DND-41 (cell line): ENCODE results near the gene FGFBP1.
"Not testable (repeated sequence)": the region's sequence is repeated elsewhere in the genome, so short reads cannot be mapped to it uniquely, and the experiment has no call there.

Experiments
- ATAC-seq: fragments of 200-7000 bp; cut with Tn5 transposase; 3 replicates; pipeline ENCODE4 v1.9.1; 2021; ENCODE audit warnings: low read depth; ENCODE audit not compliant: insufficient read depth
- DNase-seq: peaks from one replicate; pipeline ENCODE4 v3.0.0-alpha.2; 2020
- H2AFZ ChIP-seq: 2 replicates; pipeline ENCODE4 v1.6.0; 2012; ENCODE audit warnings: low read depth, low read length
- H3K27ac ChIP-seq: 2 replicates; pipeline ENCODE4 v1.5.1; 2012; ENCODE audit warnings: low read length, inconsistent platforms
- H3K27me3 ChIP-seq: fragments of 200-600 bp; sonication (generic); 2 replicates; pipeline ENCODE4 v1.6.0; 2012; ENCODE audit warnings: low read length, mild to moderate bottlenecking, inconsistent platforms; ENCODE audit not compliant: insufficient read depth, poor library complexity
- H3K36me3 ChIP-seq: 2 replicates; pipeline ENCODE4 v1.5.1; 2012; ENCODE audit warnings: low read length, inconsistent platforms; ENCODE audit not compliant: insufficient read depth
- H3K4me1 ChIP-seq: 2 replicates; pipeline ENCODE4 v1.5.1; 2012; ENCODE audit warnings: mild to moderate bottlenecking, low read length; ENCODE audit not compliant: insufficient read depth
- H3K4me2 ChIP-seq: 2 replicates; pipeline ENCODE4 v1.6.0; 2012; ENCODE audit warnings: mild to moderate bottlenecking, moderate library complexity, low read length, inconsistent platforms; ENCODE audit not compliant: insufficient read depth
- H3K4me3 ChIP-seq, 2 experiments: fragments of 200-600 bp in 1 of 2; shearing (Covaris generic) in 1 of 2; 2 replicates each; pipeline ENCODE4 v1.5.1; 2012 to 2016; ENCODE audit warnings: inconsistent platforms in 2 of 2, low read length in 2 of 2, mild to moderate bottlenecking in 2 of 2, low read depth in 1 of 2, moderate library complexity in 1 of 2
- H3K79me2 ChIP-seq: 2 replicates; pipeline ENCODE4 v1.6.0; 2012; ENCODE audit warnings: low read length, inconsistent platforms; ENCODE audit not compliant: insufficient read depth
- H3K9ac ChIP-seq: 2 replicates; pipeline ENCODE4 v1.6.0; 2012; ENCODE audit warnings: low read depth, mild to moderate bottlenecking, inconsistent platforms, low read length, moderate library complexity
- H3K9me3 ChIP-seq: 2 replicates; pipeline ENCODE4 v1.5.1; 2012; ENCODE audit warnings: low read length, moderate library complexity, mild to moderate bottlenecking, inconsistent platforms; ENCODE audit not compliant: insufficient read depth, severe bottlenecking
- H4K20me1 ChIP-seq: 2 replicates; pipeline ENCODE4 v1.6.0; 2012; ENCODE audit warnings: low read length; ENCODE audit not compliant: insufficient read depth
- EZH2 ChIP-seq: IDR thresholded peaks from 3 replicates; pipeline ENCODE4 v1.6.1; 2012; ENCODE audit warnings: borderline replicate concordance, low read depth, mild to moderate bottlenecking, moderate library complexity, low read length, inconsistent platforms; ENCODE audit not compliant: severe bottlenecking
- TF ChIP-seq, protein P1 (sequence below): IDR thresholded peaks from 2 replicates; pipeline ENCODE4 v1.5.1; 2012; ENCODE audit warnings: borderline replicate concordance, low read length, moderate library complexity, mild to moderate bottlenecking; ENCODE audit not compliant: poor library complexity, severe bottlenecking; ENCODE audit errors: extremely low read depth

FGFBP1 gene

DNA sequence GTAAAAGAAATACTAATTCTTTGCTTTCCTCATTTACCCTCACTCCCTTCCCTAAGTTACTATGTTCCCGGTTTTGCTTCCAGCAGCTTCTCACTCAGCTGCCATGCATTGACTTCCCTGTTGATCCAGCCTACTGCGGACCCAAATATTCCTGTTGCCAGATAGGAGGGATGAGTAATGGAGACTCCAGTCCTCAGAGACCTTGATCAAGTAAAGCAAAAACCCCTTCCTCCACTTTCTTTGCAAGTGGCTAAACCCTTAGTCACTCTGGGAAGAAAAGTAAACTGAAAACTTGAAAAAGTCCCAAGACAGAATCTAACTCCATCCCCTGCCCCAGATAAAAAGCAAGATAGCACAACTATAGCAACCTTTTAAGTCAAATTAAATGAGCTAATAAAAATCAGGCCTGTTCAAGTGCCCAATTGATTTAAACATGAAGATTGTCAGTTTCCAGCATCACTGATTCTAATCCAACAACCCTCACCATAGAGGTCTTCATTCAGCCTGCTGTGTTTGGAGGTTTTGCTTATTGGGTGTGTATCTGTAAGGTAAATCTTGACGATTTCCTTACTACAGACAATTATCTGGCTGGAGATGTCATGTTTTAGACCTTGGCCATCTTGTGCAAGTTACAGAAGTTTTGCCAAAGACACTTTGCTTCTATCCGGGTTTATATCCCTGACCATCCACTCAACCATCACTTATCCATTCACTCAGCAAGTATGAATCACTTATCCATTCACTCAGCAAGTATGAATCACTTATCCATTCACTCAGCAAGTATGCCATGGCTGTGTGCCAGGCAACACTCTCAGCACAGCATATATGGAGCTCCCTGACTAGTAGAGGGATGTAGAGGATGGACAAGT lies 17.6 kb downstream of the FGFBP1 start:
- no peaks in the 10 kb centered on the region for H3K4me1 ChIP-seq
- peaks cover 10% of the 10 kb centered on the region for H3K27me3 ChIP-seq
- H2AFZ ChIP-seq = no peak overlapping the region
- no peaks in the 10 kb centered on the region for H3K9me3 ChIP-seq
- H3K79me2 ChIP-seq = no peaks in the 10 kb centered on the region
- no peak overlapping the region for H3K27ac ChIP-seq
- H4K20me1 ChIP-seq = no peaks in the 10 kb centered on the region
- H3K9ac ChIP-seq = no peak overlapping the region
- H3K36me3 ChIP-seq = no peaks in the 10 kb centered on the region
- no peak overlapping the region for H3K4me3 ChIP-seq
- H3K4me2 ChIP-seq = no peak overlapping the region
- no peak for ATAC-seq
- no peak for DNase-seq
- TF ChIP-seq EZH2 = no peak
- TF ChIP-seq, protein P1, sequence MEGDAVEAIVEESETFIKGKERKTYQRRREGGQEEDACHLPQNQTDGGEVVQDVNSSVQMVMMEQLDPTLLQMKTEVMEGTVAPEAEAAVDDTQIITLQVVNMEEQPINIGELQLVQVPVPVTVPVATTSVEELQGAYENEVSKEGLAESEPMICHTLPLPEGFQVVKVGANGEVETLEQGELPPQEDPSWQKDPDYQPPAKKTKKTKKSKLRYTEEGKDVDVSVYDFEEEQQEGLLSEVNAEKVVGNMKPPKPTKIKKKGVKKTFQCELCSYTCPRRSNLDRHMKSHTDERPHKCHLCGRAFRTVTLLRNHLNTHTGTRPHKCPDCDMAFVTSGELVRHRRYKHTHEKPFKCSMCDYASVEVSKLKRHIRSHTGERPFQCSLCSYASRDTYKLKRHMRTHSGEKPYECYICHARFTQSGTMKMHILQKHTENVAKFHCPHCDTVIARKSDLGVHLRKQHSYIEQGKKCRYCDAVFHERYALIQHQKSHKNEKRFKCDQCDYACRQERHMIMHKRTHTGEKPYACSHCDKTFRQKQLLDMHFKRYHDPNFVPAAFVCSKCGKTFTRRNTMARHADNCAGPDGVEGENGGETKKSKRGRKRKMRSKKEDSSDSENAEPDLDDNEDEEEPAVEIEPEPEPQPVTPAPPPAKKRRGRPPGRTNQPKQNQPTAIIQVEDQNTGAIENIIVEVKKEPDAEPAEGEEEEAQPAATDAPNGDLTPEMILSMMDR = no peak

DNA sequence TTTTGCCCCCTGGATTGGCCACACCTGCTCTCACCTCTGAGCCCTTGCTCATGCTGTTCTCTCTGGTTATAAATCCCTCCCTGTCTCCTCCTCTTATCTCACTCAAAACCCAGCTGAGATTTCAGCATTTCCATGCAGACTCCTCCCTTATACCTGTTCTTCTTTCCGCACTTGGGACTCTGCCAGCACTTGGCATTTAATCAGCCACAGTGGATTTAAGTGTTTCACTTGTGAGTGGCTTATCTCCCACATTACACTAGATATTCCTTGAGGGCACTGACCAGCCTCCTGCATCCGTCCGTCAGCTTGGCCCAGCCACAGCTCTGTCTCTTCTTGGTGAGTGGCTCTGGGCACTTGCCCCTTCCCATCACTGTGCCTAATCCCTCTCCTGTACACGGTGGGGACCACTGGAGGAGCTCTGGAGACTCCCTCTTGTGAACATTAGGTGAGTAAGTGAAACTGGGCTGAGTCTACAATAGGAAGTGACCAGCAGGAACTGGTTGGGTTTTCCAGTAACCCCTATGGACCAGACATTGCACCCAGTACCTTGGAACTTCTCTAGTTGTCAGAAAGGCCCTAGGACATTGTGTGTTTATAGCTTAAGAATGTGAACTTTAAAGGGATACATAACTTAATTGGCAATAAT lies 19.9 kb downstream of the FGFBP1 start:
- no peaks in the 10 kb centered on the region for H3K36me3 ChIP-seq
- no peaks in the 10 kb centered on the region for H4K20me1 ChIP-seq
- DNase-seq (no peak), ATAC-seq (no peak)
- H3K9me3 ChIP-seq = no peaks in the 10 kb centered on the region
- H2AFZ ChIP-seq = no peak overlapping the region
- no peaks in the 10 kb centered on the region for H3K4me1 ChIP-seq
- no peaks in the 10 kb centered on the region for H3K79me2 ChIP-seq
- H3K27me3 ChIP-seq = peaks cover 5% of the 10 kb centered on the region
- no peak for TF ChIP-seq EZH2
- TF ChIP-seq, protein P1 = no peak
- no peak overlapping the region for H3K9ac ChIP-seq
- no peak overlapping the region for H3K4me3 ChIP-seq
- no peak overlapping the region for H3K27ac ChIP-seq
- H3K4me2 ChIP-seq = no peak overlapping the region

DNA sequence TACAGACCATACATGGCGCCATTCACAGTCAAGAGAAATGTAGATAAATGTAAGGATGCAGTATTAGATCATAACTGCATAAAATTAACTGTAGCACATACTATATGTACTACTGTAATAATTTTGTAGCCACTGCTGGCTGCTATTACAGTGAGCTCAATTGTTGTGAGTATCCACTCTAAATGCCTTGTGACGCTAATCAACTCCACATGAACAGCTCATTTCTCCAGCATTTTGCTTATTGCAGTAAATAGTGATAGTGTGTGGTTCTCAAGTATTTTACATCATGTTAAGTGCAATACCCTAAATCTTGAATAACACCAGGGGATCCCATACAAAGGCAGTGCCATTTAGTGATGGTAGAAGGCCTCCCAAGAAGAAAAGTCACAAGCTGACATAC lies 21.2 kb downstream of the FGFBP1 start:
- Histone ChIP-seq H3K27ac (no peak overlapping the region), H3K79me2 (no peaks in the 10 kb centered on the region), H2AFZ (no peak overlapping the region), H3K4me2 (no peak overlapping the region), H3K9me3 (no peaks in the 10 kb centered on the region), H4K20me1 (no peaks in the 10 kb centered on the region), H3K27me3 (peaks cover 5% of the 10 kb centered on the region), H3K36me3 (no peaks in the 10 kb centered on the region), H3K4me1 (no peaks in the 10 kb centered on the region), H3K9ac (no peak overlapping the region), H3K4me3 (no peak overlapping the region)
- TF ChIP-seq EZH2 = no peak
- TF ChIP-seq, protein P1 = no peak
- DNase-seq (no peak), ATAC-seq (no peak)

DNA sequence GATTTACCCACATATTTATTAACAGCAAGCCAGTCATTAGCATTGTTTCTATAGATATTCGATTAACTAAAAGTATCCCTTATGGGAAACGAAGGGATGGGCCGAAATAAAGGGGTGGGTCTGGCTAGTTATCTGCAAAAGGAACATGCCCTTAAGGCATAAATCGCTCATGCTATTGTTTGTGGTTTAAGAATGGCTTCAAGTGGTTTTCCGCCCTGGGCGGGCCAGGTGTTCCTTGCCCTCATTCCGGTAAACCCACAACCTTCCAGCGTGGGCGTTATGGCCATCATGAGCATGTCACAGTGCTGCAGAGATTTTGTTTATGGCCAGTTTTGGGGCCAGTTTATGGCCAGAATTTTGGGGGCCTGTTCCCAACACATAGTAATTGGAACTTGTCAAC lies 22.2 kb downstream of the FGFBP1 start:
- not testable (repeated sequence) for H3K27me3 ChIP-seq, H3K36me3 ChIP-seq, H3K9ac ChIP-seq, H3K79me2 ChIP-seq, DNase-seq, H4K20me1 ChIP-seq, H2AFZ ChIP-seq, H3K27ac ChIP-seq, H3K9me3 ChIP-seq, ATAC-seq, H3K4me1 ChIP-seq, H3K4me2 ChIP-seq, H3K4me3 ChIP-seq
